MG63 (cell line): Measurements from ENCODE around the gene VRK1. TPM values are rescaled to one million over a fixed set of nuclear protein-coding genes. Genes with fewer than 3 reads are reported as not detected.

Source experiments
- DNase-seq: peaks from one replicate; pipeline ENCODE4 v3.0.0-alpha.2; 2020
- H3K27me3 ChIP-seq: fragments of 250-450 bp; sonication (Bioruptor Pico); 2 replicates; pipeline ENCODE4 v1.5.1; 2020; ENCODE audit warnings: mild to moderate bottlenecking, moderate library complexity
- H3K36me3 ChIP-seq: fragments of 250-450 bp; sonication (Bioruptor Pico); 2 replicates; pipeline ENCODE4 v1.5.1; 2020; ENCODE audit warnings: mild to moderate bottlenecking, moderate library complexity
- H3K4me3 ChIP-seq: fragments of 250-450 bp; sonication (Bioruptor Pico); 2 replicates; pipeline ENCODE4 v1.5.1; 2020; ENCODE audit warnings: mild to moderate bottlenecking, moderate library complexity
- H3K9me3 ChIP-seq: fragments of 250-450 bp; sonication (Bioruptor Pico); 2 replicates; pipeline ENCODE4 v1.5.1; 2020; ENCODE audit warnings: mild to moderate bottlenecking, moderate library complexity
- total RNA-seq: library from RNA; depleted of rRNA; stranded (reverse); fragments of >200 nt; shearing (Covaris generic); gene quantifications from 2 replicates; pipeline ENCODE4 v1.2.3, GENCODE V29; 2014; ENCODE audit warnings: low replicate concordance

Gene VRK1
- total RNA-seq, 1 experiment from 2014 or later, result 34.0 TPM

GRCh38 chr14:96916751-96917150, 119.6 kb downstream of the VRK1 start:
- Histone ChIP-seq H3K4me3 (no peak overlapping the region), H3K27me3 (no peaks in the 10 kb centered on the region), H3K9me3 (no peaks in the 10 kb centered on the region), H3K36me3 (no peaks in the 10 kb centered on the region)
- no peak for DNase-seq

GRCh38 chr14:96917442-96917963, 120.3 kb downstream of the VRK1 start:
- Histone ChIP-seq H3K4me3 (no peak overlapping the region), H3K27me3 (no peaks in the 10 kb centered on the region), H3K9me3 (no peaks in the 10 kb centered on the region), H3K36me3 (no peaks in the 10 kb centered on the region)
- no peak for DNase-seq

- no peak for DNase-seq
- Histone ChIP-seq H3K36me3 (no peaks in the 10 kb centered on the region), H3K9me3 (no peaks in the 10 kb centered on the region), H3K27me3 (no peaks in the 10 kb centered on the region), H3K4me3 (no peak overlapping the region)
Measured at GRCh38 chr14:96920023-96920422, 122.8 kb downstream of the VRK1 start.

GRCh38 chr14:96920820-96921219, 123.6 kb downstream of the VRK1 start:
- no peaks in the 10 kb centered on the region for H3K27me3 ChIP-seq

GRCh38 chr14:96922986-96923385, 125.8 kb downstream of the VRK1 start:
- Histone ChIP-seq H3K27me3 (no peaks in the 10 kb centered on the region), H3K9me3 (no peaks in the 10 kb centered on the region), H3K4me3 (no peak overlapping the region), H3K36me3 (no peaks in the 10 kb centered on the region)
- DNase-seq, result no peak

More at GRCh38 chr14:96920820-96921219, 123.6 kb downstream of the VRK1 start:
- Histone ChIP-seq H3K36me3 (no peaks in the 10 kb centered on the region), H3K4me3 (no peak overlapping the region), H3K9me3 (no peaks in the 10 kb centered on the region)
- DNase-seq, result no peak

- no peaks in the 10 kb centered on the region for H3K9me3 ChIP-seq
- DNase-seq, result no peak
- no peak overlapping the region for H3K4me3 ChIP-seq
- no peaks in the 10 kb centered on the region for H3K36me3 ChIP-seq
- no peaks in the 10 kb centered on the region for H3K27me3 ChIP-seq
Measured at GRCh38 chr14:96925422-96925821, 128.2 kb downstream of the VRK1 start.

GRCh38 chr14:96926001-96926400, 128.8 kb downstream of the VRK1 start:
- no peak for DNase-seq
- no peaks in the 10 kb centered on the region for H3K9me3 ChIP-seq
- H3K4me3 ChIP-seq, result no peak overlapping the region
- no peaks in the 10 kb centered on the region for H3K27me3 ChIP-seq
- H3K36me3 ChIP-seq, result no peaks in the 10 kb centered on the region

- Histone ChIP-seq H3K4me3 (no peak overlapping the region), H3K36me3 (no peaks in the 10 kb centered on the region), H3K27me3 (no peaks in the 10 kb centered on the region), H3K9me3 (no peaks in the 10 kb centered on the region)
- no peak for DNase-seq
Measured at GRCh38 chr14:96928779-96929380, 131.7 kb downstream of the VRK1 start.

GRCh38 chr14:96929950-96930349, 132.8 kb downstream of the VRK1 start:
- Histone ChIP-seq H3K27me3 (no peaks in the 10 kb centered on the region), H3K36me3 (no peaks in the 10 kb centered on the region), H3K9me3 (no peaks in the 10 kb centered on the region), H3K4me3 (no peak overlapping the region)
- no peak for DNase-seq

- no peak for DNase-seq
- Histone ChIP-seq H3K9me3 (no peaks in the 10 kb centered on the region), H3K27me3 (no peaks in the 10 kb centered on the region), H3K36me3 (no peaks in the 10 kb centered on the region), H3K4me3 (no peak overlapping the region)
Measured at GRCh38 chr14:96930526-96930925, 133.3 kb downstream of the VRK1 start.
